Thymus (tissue), 11 donors: Measurements from ENCODE around the gene KDM8. TPM values are rescaled to one million over a fixed set of nuclear protein-coding genes. Genes with fewer than 3 reads are reported as not detected.

Experiments used
- DNase-seq, 9 donors: peaks; one replicate each; pipeline ENCODE4 v3.0.0-alpha.2; 2013; ENCODE audit warnings: low spot score in 9 of 9, low read depth in 6 of 9, missing footprints in 1 of 9
- H3K27ac ChIP-seq, 2 donors: one replicate each; pipeline ENCODE4 v1.5.1; 2013; ENCODE audit warnings: control low read depth in 1 of 2, low read depth in 1 of 2, low read length in 1 of 2, mild to moderate bottlenecking in 1 of 2, moderate library complexity in 1 of 2
- H3K27me3 ChIP-seq, 2 donors: one replicate each; pipeline ENCODE4 v1.5.1; 2013; ENCODE audit warnings: low read length in 1 of 2; ENCODE audit not compliant: control insufficient read depth in 2 of 2, insufficient read depth in 1 of 2
- H3K36me3 ChIP-seq, 2 donors: one replicate each; pipeline ENCODE4 v1.5.1; 2013; ENCODE audit warnings: low read length in 1 of 2, mild to moderate bottlenecking in 1 of 2, moderate library complexity in 1 of 2; ENCODE audit not compliant: control insufficient read depth in 2 of 2, insufficient read depth in 2 of 2
- H3K4me1 ChIP-seq, 2 donors: one replicate each; pipeline ENCODE4 v1.5.1; 2013; ENCODE audit warnings: low read length in 2 of 2; ENCODE audit not compliant: control insufficient read depth in 2 of 2, insufficient read depth in 2 of 2
- H3K4me3 ChIP-seq, 2 donors: one replicate each; pipeline ENCODE4 v1.5.1; 2013; ENCODE audit warnings: low read length in 2 of 2, control low read depth in 1 of 2, mild to moderate bottlenecking in 1 of 2
- H3K9me3 ChIP-seq, 2 donors: one replicate each; pipeline ENCODE4 v1.5.1; 2013; ENCODE audit warnings: low read length in 1 of 2, mild to moderate bottlenecking in 1 of 2; ENCODE audit not compliant: control insufficient read depth in 2 of 2, insufficient read depth in 1 of 2
- WGBS: extraction: QIAGEN DNeasy Blood & Tissue Kit; methylation state at CpG from one replicate; pipeline ENCODE4 v1.1.7; 2013; 5-methylcytosine and 5-hydroxymethylcytosine counted together
- polyA plus RNA-seq: library from polyadenylated mRNA; stranded (reverse); fragments of 200-250 nt; gene quantifications from one replicate; pipeline ENCODE4 v1.2.3, GENCODE V29; 2013
- total RNA-seq: library from RNA; stranded (reverse); fragments of 120-200 nt; gene quantifications from one replicate; pipeline ENCODE4 v1.2.4, GENCODE V29; 2013
- donor health status: healthy.

KDM8 gene
- total and polyA plus RNA-seq, 2 donors: 6.2 to 7.1 TPM

DNA sequence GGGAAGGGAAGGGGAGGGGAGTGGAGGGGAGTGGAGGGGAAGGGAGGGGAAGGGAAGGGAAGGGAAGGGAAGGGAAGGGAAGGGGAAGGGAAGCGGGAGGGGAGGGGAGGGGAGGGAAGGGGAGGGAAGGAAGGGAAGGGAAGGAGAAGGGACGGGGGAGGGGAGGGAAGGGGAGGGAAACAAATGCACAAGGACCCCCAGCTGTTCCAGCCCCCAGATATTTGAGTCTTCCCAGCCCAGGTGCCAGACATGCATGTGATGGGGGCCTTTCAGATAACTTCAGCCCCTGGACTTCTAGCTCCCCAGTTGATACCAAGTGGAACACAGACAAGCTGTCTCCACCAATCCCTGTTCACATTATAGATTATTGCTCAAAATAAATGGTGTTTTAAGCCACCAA, 14.7 kb upstream of the KDM8 start:
- Histone ChIP-seq H3K4me1 (peaks cover 0 to 6% of the 10 kb centered on the region in 2 donors), H3K9me3 (no peaks in the 10 kb centered on the region), H3K36me3 (no peaks in the 10 kb centered on the region), H3K27ac (no peak overlapping the region), H3K27me3 (no peaks in the 10 kb centered on the region), H3K4me3 (no peak overlapping the region)
- no peak for DNase-seq
- 94% methylated on average over 2 of the region's 2 CpGs for WGBS

DNA sequence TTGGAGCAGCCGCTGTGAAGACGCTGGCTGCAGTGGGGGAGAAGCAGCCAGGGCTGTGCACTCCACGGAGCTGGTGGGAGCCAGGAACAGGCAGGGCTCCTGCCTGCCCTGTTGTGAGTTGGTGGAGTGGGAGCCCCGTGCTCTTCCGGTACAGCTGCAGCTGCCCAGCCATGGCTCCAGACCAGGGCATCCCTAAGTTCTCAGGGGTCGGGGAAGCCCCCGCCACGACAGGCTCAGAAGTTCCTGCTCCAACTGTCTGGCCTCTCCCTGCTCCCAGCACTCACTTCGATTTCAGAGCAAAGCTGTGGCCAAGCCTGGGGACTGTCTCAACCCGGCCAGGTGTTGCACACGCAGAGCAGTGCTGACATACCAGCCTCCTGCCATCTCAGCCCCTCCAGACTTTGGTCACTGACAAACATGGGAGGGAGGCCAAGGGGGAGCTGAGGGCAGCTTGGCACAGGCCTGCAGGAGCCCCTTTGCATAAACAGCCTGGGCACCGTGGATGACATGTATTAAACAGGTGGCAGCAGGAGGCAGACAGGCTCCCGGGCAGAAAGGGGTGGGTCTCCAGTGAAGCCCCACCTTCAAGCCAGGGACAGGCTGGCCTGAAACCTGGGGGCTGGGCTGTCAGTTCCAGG, 13.9 kb upstream of the KDM8 start:
- DNase-seq: no peak
- peaks cover 0 to 6% of the 10 kb centered on the region in 2 donors for H3K4me1 ChIP-seq
- no peaks in the 10 kb centered on the region for H3K9me3 ChIP-seq
- no peaks in the 10 kb centered on the region for H3K27me3 ChIP-seq
- H3K27ac ChIP-seq: no peak overlapping the region
- 71% methylated on average over 13 of the region's 13 CpGs for WGBS
- no peaks in the 10 kb centered on the region for H3K36me3 ChIP-seq
- H3K4me3 ChIP-seq: no peak overlapping the region

DNA sequence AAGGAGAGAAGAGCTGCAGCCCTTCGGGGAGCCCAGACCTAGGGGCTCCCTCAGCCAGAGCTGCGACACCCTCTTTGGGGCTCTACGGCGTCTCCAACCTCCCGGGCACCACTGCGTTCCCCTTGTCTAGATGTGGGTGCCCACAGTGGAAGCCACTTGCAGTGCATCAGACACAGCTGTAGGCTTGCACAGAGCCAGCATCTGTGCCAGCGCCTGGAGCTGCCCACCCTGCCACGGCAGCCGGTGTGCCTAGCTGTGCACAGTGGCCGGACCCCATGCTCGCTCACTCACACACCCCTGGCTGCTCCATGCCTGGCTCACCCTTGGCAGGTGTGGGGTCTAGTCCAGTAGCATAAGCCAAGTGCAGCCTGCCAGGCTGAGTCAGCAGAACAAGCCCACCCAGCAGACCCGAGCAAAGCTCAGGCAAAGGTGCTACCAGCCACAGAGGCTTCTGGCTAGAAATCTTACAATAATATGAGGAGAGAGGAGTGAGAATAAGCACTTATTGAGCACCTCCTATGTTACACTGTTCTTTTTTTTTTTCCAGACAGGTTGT, 12.9 kb upstream of the KDM8 start:
- H3K4me1 ChIP-seq: peaks cover 0 to 6% of the 10 kb centered on the region in 2 donors
- 94% methylated on average over 12 of the region's 12 CpGs for WGBS
- H3K4me3 ChIP-seq: no peak overlapping the region
- no peaks in the 10 kb centered on the region for H3K9me3 ChIP-seq
- no peaks in the 10 kb centered on the region for H3K27me3 ChIP-seq
- H3K36me3 ChIP-seq: no peaks in the 10 kb centered on the region
- DNase-seq: no peak
- H3K27ac ChIP-seq: no peak overlapping the region

DNA sequence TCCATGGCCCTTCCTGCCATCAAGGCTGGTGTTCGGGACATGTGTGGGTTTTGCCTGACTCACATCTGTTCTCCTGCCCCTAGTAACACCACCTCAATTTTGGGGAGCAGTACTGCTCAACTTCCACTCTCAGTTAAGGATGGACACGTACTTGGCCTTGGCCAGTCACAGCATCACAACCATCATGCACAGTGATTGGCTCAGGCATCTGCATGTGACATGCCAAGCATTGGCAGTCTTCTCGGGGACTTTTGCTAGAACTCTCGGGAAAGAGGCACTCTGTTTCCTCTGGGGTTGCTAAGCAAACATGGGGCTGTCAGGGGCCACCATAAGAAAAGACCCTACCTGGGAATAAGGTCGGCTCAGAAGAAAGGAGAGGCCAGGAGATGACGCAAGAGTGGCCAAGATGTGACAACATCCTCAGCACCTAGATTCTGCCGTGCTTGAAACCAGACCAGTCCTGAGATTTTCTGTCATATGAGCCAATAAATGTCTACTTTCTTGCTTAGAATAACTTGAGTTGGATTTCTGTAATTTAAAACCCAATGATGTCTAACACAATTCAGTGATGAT, 11.9 kb upstream of the KDM8 start:
- no peaks in the 10 kb centered on the region for H3K36me3 ChIP-seq
- WGBS: 86% methylated on average over 7 of the region's 7 CpGs
- peaks cover 6 to 13% of the 10 kb centered on the region in 2 donors for H3K4me1 ChIP-seq
- no peaks in the 10 kb centered on the region for H3K27me3 ChIP-seq
- no peak overlapping the region for H3K27ac ChIP-seq
- no peak for DNase-seq
- no peak overlapping the region for H3K4me3 ChIP-seq
- no peaks in the 10 kb centered on the region for H3K9me3 ChIP-seq

DNA sequence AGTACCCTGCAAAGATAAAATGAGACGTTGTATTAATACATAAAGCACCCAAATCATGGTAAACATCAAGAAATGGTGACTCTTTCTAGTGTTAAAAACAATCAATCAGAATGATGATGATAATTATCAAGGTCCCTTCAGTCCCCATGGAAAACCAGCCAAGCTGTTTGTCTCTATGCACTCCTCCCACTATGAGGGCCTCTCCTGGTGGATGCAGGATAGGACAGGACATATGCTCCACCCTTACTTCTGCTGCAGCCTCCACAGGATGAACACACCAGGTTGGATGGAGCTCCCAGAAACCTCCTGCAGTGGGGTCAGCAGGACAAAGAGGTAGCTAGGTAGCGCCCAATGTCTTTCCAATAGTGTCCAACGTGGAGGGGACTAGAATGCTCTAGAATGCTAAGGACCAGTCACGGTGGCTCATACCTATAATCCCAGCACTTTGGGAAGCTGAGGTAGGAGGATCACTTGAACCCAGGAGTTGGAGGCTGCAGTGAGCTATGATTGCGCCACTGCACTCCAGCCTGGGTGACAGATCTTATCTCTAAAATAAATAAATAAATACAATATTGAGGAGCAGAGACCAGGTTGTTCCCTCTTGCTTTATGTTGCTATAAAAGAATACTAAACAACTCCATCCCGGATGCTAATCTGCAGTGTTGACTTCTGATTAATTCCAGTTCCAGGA, 9.9 kb upstream of the KDM8 start:
- Histone ChIP-seq H3K27ac (no peak overlapping the region), H3K4me1 (peaks cover 6 to 16% of the 10 kb centered on the region in 2 donors), H3K36me3 (no peaks in the 10 kb centered on the region), H3K9me3 (no peaks in the 10 kb centered on the region), H3K27me3 (no peaks in the 10 kb centered on the region), H3K4me3 (no peak overlapping the region)
- WGBS: 88% methylated on average over 6 of the region's 6 CpGs
- no peak for DNase-seq

DNA sequence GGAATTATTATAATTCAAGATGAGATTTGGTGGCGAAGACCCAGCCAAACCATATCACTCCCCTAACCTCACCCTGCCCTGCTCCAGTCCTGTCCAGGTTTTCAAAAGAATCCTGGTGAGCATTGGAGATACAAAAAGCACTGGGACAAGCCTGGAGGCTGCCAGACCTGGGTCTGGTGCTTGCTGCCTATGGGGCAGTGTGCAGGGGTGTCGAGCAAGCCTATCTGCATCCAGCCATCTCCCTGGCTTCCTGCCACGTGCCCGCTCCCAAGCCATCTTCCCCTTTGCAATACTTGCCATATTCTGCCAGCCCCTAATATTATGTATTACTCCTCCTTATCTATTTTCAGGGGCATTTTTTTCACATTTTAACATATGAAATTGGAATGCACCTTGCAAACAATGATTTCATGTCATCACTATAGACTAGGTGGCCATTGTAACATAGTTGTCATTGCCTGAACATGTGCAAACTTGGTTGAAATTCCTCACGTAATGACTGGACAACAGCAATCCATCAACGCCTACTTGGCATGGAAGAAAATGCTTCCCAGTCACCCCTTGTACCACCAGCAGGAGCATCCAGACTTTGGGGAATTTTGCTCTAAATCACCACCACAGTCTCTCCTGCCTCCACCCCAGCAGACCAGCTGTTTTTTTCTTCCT, 8.1 kb upstream of the KDM8 start:
- no peak for DNase-seq

DNA sequence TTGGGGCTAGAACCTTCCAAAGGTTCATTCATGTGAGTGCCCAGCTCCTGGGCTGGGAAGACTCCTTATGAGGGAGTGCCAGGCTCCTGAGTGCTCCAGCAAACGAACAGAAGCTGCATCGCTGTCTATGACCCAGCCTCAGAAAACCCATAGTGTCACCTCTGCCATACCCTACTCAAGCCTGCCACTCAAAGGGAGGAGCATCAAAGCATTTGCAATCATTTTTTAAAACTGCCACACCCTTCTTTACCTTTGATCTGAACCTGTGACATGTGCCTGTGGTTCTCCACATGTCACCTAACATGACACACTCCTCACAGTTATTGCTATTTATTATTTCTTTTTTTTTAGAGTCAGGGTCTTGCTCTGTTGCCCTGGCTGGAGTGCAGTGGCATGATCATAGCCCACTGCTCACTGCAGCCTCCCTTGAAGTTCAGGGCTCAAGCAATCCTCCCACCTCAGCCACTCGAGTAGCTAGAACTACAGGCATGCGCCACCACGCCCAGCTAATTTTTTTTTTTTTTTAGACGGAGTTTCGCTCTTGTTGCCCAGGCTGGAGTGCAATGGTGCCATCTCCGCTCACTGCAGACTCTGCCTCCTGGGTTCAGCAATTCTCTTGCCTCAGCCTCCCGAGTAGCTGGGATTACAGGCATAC, 7.3 kb upstream of the KDM8 start:
- 93% methylated on average over 9 of the region's 9 CpGs for WGBS

More for the DNA sequence above, 8.1 kb upstream of the KDM8 start:
- Histone ChIP-seq H3K27ac (no peak overlapping the region), H3K27me3 (no peaks in the 10 kb centered on the region), H3K4me3 (no peak overlapping the region), H3K9me3 (no peaks in the 10 kb centered on the region), H3K4me1 (peaks cover 13 to 25% of the 10 kb centered on the region in 2 donors), H3K36me3 (no peaks in the 10 kb centered on the region)
- 95% methylated on average over 6 of the region's 6 CpGs for WGBS

DNA sequence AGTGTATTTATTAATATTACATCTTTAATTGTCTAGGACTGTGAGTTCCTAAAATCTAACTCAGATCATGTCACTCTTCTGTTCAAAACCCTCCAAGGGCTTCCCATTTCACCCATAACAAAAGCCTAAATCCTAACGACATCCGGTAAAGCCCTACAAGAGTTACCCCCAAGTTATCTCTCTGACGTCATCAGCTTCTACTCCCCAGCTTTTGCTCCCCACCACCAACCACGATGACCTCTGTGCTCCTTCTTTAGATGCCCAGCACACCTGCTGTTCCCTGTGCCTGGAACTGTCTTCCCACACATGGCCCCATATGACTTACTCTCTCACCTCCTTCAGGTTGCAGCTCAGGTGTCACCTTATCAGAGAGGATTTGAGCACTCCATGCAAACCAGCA, 6.3 kb upstream of the KDM8 start:
- H3K27me3 ChIP-seq: no peaks in the 10 kb centered on the region
- no peak overlapping the region for H3K4me3 ChIP-seq
- 79% methylated on average over 4 of the region's 4 CpGs for WGBS
- H3K27ac ChIP-seq: no peak overlapping the region
- H3K36me3 ChIP-seq: no peaks in the 10 kb centered on the region
- DNase-seq: no peak
- peaks cover 13 to 25% of the 10 kb centered on the region in 2 donors for H3K4me1 ChIP-seq
- no peaks in the 10 kb centered on the region for H3K9me3 ChIP-seq

More for the DNA sequence above, 7.3 kb upstream of the KDM8 start:
- no peaks in the 10 kb centered on the region for H3K9me3 ChIP-seq
- peak in 2 of 9 donors; percentile 30 to 68 for DNase-seq
- H3K27ac ChIP-seq: no peak overlapping the region
- H3K4me1 ChIP-seq: peaks cover 13 to 25% of the 10 kb centered on the region in 2 donors
- H3K4me3 ChIP-seq: no peak overlapping the region
- H3K27me3 ChIP-seq: no peaks in the 10 kb centered on the region
- H3K36me3 ChIP-seq: no peaks in the 10 kb centered on the region
